ENCODE measurements around the gene LRRFIP2.

LRRFIP2 gene

DNA sequence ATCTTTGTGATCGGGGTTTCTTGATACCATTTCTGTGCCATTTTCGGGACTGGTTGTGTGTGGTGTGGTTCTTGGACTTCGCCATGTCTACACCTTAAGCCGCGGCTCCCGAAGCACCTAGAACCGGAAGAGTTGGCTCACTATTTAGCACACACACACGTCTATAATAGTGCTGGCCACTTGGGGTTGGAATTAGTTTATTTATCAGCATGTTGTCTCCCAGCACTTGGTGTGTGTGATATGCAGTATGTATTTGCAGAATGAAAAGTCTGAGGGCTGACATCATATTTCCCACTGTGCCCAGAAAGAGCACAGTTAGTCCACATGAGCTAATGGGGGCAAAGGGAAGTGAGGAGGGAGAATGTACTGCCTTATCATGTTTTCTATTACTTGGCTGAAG is 157.5 kb downstream of the LRRFIP2 start:
- H3K4me1 ChIP-seq (ENCODE audit: insufficient read depth, low read length), result no peaks in the 10 kb centered on the region
- H3K4me3 ChIP-seq (ENCODE audit: low read depth in 1 of 2, low read length in 2 of 2), result no peak overlapping the region
- peaks cover 65% of the 10 kb centered on the region for H3K36me3 ChIP-seq (ENCODE audit: insufficient read depth, low read length)

DNA sequence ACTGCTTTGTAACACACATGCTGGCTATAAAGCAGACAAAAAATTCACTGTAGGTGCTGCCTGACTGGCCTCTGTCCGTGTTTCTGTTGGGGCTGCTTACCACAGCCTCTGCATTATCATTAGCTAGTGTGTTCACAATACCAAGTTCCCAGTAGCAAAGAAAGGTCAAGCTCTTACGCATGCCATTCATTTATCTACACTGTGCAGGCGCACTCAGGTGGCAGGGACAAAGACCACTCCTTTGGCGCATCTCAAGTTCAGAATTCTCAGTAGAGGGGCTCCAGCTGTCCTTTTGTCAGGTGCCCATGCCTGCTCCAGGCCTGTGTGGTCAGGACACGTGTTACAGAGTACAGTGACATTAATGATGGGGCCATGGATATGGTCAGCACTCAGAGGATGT is 158.7 kb downstream of the LRRFIP2 start:
- Histone ChIP-seq H3K9me3 (ENCODE audit: low read length) (no peaks in the 10 kb centered on the region), H3K9ac (ENCODE audit: low read length) (no peak overlapping the region), H3K4me3 (ENCODE audit: low read depth in 1 of 2, low read length in 2 of 2) (no peak overlapping the region), H3K27ac (ENCODE audit: low read depth, low read length) (no peak overlapping the region), H3K36me3 (ENCODE audit: insufficient read depth, low read length) (peaks cover 58% of the 10 kb centered on the region), H3K27me3 (ENCODE audit: control insufficient read depth in 1 of 2, insufficient read depth in 2 of 2, low read length in 2 of 2) (no peaks in the 10 kb centered on the region), H3K4me1 (ENCODE audit: insufficient read depth, low read length) (no peaks in the 10 kb centered on the region)

More for the DNA sequence above, 157.5 kb downstream of the LRRFIP2 start:
- H3K27me3 ChIP-seq (ENCODE audit: control insufficient read depth in 1 of 2, insufficient read depth in 2 of 2, low read length in 2 of 2), result no peaks in the 10 kb centered on the region
- no peaks in the 10 kb centered on the region for H3K9me3 ChIP-seq (ENCODE audit: low read length)
- H3K27ac ChIP-seq (ENCODE audit: low read depth, low read length), result no peak overlapping the region
- no peak overlapping the region for H3K9ac ChIP-seq (ENCODE audit: low read length)

DNA sequence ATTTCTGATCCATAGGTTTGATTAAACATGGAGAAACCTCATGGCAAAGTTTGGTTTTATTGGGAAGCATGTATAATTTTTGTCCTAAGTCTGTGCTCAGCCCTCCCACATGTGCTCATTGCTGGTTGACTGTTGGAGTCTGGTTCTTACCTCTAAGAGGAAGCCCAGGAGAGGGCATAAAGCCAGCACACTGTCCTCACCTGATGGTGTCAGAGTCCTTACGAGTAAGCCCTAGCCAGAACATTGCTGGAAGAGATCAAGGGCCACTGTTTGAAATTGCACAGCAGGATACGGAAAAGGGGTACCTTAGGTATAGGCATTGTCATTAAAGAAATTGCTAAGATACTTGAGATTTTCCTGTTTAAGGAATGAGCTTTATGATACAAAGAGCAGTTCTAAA is 159.8 kb downstream of the LRRFIP2 start:
- H3K27ac ChIP-seq (ENCODE audit: low read depth, low read length), result no peak overlapping the region
- H3K27me3 ChIP-seq (ENCODE audit: control insufficient read depth in 1 of 2, insufficient read depth in 2 of 2, low read length in 2 of 2), result no peaks in the 10 kb centered on the region
- no peaks in the 10 kb centered on the region for H3K9me3 ChIP-seq (ENCODE audit: low read length)
- peaks cover 56% of the 10 kb centered on the region for H3K36me3 ChIP-seq (ENCODE audit: insufficient read depth, low read length)
- H3K4me1 ChIP-seq (ENCODE audit: insufficient read depth, low read length), result no peaks in the 10 kb centered on the region
- H3K9ac ChIP-seq (ENCODE audit: low read length), result no peak overlapping the region
- H3K4me3 ChIP-seq (ENCODE audit: low read depth in 1 of 2, low read length in 2 of 2), result no peak overlapping the region

Measured in muscle layer of colon (tissue), 2 donors.